NCI-H2107 (cell line): ENCODE results near the gene AURKAIP1.
"Not testable (repeated sequence)": the region's sequence is repeated elsewhere in the genome, so short reads cannot be mapped to it uniquely, and the experiment has no call there.

Experiments used
- DNase-seq: peaks from one replicate; lab custom pipeline; 2025; lab: John Stamatoyannopoulos, UW

The AURKAIP1 gene

DNA sequence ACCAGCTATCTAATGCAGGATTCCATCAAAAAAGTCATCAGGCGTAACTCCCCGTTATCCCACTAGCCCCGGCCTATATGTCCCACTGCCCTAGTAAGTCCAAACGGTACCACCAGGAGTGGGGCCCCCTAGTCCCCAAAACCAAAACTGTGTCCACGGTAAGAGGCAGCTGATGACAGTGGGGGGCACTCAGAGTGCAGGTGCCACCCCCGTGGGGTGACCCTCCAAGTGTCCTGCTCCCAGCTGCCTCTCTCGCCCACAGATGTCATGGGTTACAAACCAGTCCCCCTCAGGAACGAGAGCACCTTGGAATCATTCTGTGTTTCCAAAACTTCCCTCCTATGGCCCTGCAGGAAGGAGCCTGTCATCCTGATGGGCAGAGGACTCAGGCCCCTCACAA is 10.9 kb upstream of the AURKAIP1 start:
- no peak for DNase-seq

GRCh38 chr1:1385339-1385738 is 10.3 kb upstream of the AURKAIP1 start:
- not testable (repeated sequence) for DNase-seq

DNA sequence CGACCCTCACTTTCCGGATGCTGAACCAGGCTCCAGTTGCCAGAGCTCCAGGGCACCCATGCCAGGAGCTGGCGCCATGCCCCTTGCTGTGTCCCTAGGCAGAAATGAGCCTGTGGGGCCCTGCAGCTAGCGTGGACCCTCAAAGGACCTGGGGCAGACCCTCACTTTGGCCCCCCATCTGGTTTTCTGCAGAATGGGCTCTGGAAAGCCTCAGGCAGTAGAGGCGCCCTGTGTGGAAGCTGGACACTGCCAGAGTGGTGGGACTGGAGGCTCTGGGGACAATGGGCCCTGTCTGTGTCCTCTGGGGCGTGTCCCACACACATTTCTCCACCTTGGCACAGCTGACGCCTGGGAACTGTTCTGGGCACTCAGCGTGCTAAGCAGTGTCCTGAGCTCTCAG is 6.3 kb upstream of the AURKAIP1 start:
- DNase-seq: no peak

DNA sequence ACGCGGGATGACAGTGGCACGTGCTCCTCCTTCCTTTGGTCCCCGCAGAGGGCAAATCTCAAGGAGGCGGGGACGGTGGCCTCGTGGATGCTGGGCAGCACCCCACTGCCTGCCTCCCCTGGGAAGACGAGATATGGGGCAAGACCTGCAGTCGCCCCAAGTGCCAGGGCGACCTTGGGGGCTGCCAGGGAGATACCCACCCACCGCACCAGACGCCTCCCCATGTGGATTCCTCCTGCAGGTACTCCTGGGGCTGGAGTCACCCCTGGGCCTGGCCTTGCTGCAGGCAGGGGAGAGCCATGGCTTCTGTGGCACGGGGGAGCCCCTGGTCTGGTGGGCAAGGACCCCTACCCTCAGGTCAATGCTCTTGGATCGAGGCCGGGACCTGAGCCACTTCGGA is 5.9 kb upstream of the AURKAIP1 start:
- DNase-seq: no peak

GRCh38 chr1:1377540-1378205 is 2.7 kb upstream of the AURKAIP1 start:
- DNase-seq: no peak

DNA sequence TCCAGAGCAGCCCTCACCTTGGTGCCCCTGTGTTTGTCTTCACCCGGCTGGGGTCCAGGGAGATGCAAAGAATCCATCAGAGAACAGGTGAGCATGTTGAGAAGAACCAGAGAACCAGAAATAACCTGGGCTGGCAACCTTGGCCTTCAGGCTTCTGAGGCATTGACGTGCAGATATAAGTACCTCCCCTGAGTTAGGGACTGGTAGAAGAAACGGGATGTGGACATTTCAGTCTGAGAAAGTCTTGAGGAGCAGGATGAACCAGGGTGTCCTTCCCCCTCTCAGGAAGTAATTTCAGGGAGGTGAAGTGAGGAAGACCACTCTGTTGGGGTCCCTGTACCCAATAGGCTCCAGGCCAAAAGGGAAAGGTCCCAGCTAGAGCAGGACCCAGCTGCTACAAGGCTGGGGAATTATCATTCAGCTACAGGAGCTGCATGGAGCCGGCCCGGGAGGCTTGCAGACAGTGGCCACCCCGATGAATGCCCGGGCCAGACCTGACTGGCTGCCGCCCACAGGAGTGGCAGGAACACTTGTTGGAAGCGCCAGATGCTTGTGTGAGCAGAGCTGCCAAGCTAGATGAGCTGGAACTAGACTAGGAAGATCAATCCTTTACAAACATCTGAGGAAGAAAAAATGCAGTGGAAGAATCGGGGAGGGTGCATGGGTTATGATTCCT is 1.7 kb upstream of the AURKAIP1 start:
- DNase-seq: no peak

- no peak for DNase-seq
These were observed 448 bp downstream of the AURKAIP1 start for GRCh38 chr1:1374589-1374928.

DNA sequence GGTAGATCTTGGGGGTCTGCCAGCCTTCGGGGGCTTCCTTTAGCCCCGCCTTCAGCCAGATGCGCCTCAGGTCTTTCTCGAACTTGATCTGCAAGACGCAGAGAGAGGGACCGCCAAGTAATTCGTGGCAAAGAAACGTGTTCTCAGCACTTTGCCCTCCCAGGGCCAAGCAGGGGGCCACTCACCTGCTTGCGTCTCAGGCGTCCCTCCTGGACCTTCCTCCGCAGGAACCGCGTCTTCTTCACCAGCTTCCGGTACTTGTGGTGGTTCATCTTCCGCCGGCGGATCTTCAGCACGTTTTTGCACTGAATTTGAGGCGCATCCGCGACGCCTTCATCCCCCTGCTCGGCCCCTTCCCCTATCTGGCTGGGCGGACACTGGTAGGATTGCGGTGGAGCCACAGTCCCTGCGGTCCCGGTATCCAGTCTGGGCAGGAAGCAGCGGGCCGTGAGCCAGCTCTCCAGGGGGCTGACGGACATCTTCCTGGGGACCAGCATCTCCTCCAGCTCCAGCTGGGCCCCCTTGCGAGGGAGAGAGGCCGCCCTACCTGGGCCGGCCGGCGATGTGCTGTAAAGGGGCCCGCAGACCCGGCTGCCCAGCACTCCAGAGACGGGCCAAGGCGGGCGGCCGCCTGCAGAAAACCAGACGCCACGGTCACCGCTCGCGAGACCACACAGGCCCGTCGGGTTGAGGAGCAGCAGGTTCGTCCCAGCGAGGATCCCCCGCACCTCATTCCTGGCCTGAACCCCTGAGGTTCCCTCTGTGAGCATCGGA is 1.0 kb downstream of the AURKAIP1 start:
- DNase-seq: no peak

GRCh38 chr1:1373051-1373814 is 1.8 kb downstream of the AURKAIP1 start:
- no peak for DNase-seq

- DNase-seq: no peak
These were observed 3.0 kb downstream of the AURKAIP1 start for GRCh38 chr1:1371746-1372711.

DNA sequence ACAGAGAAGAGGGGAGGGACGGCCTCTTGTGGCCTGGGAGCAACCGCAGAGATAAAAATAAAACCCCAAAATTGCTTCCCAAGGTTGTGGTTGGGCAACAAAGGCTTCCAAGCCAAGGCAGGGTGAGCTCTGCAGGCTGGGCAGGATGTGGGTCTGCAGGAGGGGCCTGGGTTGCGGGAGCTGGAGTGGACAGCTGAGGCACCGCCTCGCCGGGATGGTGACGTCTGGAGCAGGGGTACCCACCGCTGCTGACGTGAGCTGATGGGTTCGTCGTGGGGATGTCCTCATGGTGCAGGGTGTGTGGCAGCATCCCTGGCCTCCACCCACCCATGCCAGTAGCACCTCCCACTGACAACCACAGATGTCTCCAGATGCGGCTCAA is 3.7 kb downstream of the AURKAIP1 start:
- DNase-seq: no peak

- no peak for DNase-seq
These were observed 4.2 kb downstream of the AURKAIP1 start for GRCh38 chr1:1370771-1371300.

DNA sequence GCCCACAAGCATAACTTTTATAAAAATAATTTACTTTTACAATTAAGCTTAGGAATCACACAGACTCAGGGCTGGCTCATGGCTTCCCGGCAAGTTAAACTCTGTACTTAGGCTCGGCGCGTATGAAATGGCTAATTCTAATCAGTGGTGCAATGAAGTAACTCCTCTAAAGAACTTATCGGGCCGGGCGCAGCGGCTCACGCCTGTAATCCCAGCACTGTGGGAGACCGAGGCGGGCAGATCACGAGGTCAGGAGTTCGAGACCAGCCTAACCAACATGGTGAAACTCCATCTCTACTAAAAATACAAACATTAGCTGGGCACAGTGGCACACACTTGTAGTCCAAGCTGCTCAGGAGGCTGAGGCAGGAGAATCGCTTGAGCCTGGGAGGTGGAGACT is 4.9 kb downstream of the AURKAIP1 start:
- not testable (repeated sequence) for DNase-seq

- DNase-seq: no peak
These were observed 7.7 kb downstream of the AURKAIP1 start for GRCh38 chr1:1367315-1367714.

DNA sequence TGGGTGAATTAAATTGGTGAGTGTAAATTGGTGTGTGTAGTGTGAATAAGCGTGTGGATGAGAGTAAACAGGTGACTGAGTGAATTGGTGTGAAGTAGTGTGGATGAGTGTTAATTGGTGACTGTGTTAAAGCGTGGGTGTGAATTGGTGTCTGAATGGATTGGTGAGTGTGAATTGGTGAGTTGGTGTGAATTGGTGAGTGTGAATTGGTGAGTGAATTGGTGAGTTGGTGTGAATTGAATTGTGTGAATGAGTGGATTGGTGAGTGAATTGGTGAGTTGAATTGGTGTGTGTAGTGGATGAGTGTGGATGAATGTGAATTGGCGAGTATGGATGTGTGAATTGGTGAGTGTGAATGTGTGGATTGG is 8.3 kb downstream of the AURKAIP1 start:
- DNase-seq: no peak

DNA sequence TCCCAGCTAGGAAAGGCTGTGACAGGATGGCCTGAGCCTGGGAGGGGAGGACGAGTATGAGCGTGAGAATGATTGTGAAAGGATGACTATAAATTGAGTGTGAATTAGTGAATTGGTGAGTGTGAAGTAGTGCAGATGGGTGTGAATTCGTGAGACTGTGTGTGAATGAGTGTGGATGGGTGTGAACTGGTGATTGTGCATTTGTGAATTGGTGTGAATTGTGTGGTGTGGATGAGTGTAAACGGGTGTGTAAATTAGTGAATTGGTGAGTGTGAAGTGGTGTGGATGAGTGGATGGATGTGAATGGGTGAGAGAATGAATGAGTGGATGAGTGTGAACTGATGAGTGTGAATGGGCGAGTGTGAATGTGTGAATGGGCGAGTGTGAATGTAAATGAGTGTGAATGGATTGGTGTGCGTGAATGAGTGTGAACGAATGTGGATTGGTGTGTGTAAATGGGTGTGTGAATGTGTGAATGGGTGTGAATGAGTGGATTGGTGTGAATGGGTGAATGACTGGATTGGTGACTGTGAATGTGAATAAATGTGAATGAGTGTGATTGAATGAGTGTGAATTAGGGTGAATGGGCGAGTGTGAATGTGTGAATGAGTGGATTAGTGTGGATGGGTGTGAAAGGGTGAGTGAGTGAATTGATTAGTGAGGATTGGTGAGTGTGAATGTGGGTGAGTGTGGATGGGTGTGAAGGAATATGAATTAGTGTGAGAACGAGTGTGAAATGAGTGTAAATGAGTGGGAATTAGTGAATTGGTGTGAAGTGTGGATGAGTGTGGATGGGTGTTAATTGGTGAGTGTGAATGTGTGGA is 8.9 kb downstream of the AURKAIP1 start:
- DNase-seq: no peak

DNA sequence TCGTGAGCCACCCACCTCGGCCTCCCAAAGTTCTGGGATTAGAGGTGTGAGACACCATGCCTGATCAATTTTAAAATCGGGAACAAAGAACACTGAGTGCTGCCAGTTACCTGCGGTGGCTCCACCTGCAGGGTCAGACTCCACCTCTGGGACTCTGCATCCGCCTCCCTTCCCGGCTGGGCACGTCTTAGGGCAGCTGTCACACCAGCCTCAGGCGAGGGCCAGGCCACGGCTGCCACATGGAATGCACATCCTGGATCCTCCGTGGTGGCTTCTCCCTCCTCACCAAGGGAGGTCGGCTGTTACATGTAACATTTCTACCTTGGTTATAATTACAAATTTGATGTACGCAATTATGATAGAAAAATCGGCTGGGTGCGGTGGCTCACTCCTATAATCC is 10.7 kb downstream of the AURKAIP1 start:
- DNase-seq: no peak

GRCh38 chr1:1361982-1362423 is 13.0 kb downstream of the AURKAIP1 start:
- no peak for DNase-seq

DNA sequence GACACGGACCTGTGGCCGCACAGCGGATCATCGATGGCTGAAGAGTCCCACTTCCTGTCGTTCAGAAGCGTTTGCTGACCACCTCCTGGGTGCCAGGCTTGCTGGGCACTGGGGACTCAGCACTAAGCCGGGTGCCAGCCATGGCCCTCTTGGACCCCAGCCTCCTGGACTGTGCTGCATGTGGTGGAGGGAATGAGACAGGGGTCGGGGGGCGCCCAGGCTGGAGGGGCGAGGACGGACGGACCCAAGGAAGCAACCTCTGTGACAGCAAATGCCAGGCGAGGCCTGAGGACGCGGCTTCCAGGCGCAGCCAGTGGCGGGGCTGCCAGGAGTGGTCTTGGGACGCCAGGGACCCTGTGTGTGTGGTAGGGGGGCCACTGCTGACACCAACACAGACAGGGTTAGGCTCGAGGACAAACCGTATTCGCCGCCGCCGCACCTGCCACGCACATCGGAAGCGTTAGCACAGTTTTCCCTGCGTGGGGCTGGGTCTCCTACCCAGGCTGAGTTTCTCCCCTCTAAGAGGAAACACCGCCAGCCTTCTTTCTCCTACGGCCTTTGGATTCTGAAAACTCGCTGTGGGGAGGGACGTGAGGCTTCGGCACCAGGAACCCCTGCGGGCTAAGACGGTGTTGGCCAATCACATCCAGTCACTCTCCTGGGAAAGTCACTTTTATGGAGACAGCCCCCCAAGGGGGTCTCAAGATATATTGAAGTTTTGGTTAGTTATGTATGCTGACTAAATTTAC is 13.6 kb downstream of the AURKAIP1 start:
- DNase-seq: no peak
